ENCODE measurements around the gene G6PD. TPM values are rescaled to one million over a fixed set of nuclear protein-coding genes. Genes with fewer than 3 reads are reported as not detected.
"Not testable (repeated sequence)": the region's sequence is repeated elsewhere in the genome, so short reads cannot be mapped to it uniquely, and the experiment has no call there.

G6PD gene
- total RNA-seq, result 15.0 TPM

DNA sequence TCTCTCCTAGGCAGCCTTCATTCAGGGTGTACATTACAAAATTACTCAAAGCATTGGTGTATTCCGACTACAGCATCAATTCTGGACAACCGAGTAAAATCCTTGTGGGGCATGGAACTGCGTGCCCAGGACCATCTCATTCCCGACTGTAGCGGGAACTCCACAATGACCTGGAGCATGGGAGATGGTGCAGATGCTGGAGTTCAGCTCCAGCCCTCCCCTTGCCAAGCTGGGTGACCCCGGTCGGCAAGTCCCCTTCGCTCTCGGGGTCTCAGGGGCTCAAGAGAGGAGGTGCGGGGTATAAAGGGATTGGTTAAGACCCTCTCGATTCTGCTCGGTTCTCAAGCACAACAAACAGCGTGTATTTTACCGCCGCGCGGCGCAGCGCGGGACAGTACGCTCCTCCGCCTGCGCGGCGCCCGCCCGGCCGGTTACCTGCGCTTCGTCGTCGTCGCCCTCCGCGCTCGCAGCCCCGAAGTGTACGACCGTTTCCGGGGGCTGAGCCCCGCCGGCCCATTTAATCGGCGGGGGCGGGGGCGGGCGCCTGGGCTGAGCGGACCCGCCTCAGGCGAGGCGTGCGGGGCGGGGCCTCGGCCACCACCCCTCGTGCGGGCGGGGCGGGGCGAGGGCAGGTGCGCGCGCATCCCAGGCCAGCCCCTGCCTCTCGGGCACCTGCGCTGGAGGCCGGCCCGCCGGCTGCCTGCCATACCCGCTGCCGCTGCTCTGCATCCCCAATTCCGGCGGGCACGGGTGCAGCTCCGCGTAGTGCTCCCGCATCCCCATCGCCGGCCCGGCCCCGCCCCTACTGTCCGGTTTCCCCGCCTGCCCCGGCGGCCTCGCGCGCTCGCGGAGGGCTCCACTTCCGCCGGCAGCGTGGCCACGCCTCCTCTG lies at the start of gene G6PD:
Gene G6PD, minus strand, starts transcription at position 493 of the 891 bp plus-strand sequence. CDS start 691 bp downstream, outside the sequence.
- peak; percentile 84 for DNase-seq

DNA sequence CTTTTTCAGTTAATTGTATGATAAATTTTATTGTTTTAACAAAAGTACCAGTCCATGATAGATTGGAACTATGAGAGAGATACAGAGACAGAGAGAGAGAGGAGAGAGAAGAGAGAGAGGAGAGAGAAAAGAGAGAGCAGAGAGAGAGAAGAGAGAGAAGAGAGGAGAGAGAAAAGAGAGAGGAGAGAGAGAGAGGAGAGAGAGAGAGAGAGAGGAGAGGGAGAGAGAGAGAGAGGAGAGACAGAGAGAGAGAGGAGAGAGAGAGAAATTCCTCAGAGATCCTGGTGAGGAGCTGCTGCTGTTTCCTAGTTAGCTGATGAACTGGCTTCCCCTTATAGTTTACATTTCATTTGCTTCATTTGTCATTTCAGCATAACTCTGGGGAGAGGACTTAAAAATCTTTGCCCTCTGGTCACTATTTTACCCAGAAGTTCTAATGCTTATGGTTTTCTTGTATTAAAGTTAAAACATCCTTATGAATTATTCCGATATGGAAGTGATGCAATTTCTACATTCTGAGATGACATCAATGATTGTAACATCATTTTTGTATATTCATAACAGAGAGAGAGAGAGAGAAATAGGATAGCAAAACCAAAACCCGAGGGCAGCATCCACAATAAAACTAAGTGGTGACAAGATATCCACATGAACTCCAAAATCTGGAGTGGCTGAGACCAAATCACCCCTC lies 49.1 kb upstream of the G6PD start:
- DNase-seq, result no peak

DNA sequence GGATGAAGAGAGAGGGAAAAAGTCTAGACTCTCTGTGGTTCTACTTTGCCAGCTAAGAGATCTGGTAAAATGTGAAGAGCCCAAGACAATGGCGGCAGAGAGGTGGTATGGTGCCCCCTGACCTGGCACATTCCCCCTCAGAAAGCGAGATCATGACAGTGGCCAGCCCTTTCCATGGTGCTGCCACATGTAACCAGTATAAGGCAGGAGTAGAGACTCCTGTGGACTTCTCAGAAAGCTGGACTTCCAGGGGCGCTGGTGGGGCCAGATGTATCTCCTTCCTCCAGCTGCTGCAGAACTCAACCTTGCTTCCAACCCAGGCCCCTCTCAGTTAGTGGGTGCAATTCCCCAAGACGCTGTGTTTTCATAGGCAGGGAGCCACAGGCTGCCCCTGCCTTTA lies 47.8 kb upstream of the G6PD start:
- no peak for DNase-seq

DNA sequence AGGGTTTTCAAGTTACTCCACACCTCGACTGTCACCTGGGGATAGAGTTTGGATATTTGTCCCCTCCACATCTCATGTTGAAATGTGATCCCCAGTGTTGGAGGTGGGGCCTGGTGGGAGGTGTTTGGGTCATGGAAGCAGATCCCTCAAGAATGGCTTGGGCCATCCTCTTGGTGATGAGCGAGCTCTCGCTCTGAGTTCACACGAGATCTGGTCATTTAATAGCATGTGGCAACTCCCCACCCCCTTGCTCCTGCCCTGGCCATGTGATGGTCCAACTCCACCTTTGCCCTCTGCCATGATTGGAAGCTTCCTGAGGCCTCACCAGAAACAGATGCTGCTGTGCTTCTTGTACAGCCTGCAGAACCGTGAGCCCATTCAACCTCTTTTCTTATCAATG lies 46.6 kb upstream of the G6PD start:
- no peak for DNase-seq

DNA sequence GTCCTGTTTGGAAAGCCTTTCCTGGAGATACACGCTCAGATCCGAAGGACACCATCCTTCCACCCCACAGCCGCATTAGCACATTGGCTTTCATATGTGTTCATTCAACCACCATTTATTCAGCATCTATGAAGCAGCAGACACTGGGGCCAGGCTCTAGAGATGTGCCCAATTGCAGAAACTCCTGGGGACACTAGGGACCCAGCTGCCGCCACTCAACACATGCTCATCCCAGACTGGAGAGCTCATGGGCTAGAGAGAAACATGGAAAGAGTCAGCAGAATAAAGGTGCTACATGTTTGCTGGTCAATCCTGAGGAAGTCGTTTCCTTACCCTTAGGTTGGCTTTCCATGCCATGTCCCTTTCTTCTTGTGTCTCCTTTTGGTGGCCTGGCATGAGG lies 45.9 kb upstream of the G6PD start:
- no peak for DNase-seq

DNA sequence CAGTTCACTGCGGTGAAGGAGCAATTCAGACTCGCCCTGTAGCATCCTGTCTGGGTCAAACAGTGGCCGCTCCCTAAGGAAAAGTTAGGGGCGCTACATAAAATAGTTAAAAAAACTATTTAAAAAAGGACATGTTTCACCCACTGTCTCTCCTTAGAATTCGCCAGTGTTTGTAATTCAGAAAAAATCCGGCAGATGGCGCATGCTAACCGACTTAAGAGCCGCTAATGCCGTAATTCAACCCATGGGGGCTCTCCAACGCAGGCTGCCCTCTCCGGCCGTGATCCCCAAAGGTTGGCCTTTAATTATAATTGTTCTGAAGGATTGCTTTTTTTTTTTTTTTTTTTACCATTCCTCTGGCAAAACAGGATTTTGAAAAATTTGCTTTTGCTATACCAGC lies 43.8 kb upstream of the G6PD start:
- DNase-seq, result not testable (repeated sequence)

DNA sequence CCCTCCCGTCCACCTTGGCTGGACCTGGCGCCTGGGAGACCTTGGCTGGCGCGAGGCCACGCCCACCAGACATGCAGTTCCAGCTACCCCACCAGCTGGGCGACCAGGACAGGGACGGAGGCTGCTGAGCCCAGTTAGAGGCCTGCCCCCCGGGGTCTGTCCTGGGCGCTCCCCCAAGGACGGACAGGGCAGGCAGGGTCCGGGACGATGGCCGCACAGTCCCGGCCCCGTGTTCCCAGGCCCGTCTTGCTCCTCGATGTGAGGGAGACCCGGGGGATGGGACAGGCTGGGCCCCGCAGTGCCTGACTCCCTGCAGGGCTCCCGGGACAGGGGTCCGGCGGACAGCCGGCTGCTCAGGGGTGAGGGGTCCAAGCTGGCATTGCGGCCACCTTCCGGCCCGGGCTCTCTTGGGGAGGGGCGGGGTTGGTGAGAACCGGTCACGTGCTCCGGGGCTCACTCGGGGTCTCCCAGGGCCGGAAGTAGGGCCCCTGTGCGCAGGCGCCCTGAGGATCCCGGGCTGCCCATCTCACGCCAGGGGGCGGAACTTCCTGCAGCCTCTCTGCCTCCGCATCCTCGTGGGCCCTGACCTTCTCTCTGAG lies 38.0 kb upstream of the G6PD start, which contains the start of gene CTAG1A:
Gene CTAG1A, plus strand, starts transcription at position 549 of the 599 bp plus-strand sequence. CDS start 74 bp downstream, outside the sequence.
- DNase-seq, result not testable (repeated sequence)

DNA sequence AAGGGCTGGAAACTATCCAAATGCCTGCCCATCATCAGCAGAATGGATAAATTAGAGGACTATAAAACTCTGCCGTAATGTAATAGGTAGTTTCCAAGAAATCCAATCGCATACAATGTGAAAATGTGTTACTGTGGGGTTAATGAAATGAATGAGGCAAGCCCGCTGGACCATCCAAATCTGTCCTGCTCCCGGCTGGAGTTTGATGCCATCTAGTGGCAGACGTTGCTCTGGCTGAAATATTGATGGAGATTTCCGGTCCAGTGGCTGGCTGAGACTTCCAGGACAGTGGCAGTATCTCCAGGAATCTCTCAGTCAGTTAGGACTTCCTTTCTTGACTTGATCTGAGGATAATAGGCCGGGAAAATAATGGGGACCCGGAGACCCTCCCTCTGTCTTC lies 36.3 kb upstream of the G6PD start:
- DNase-seq, result not testable (repeated sequence)

DNA sequence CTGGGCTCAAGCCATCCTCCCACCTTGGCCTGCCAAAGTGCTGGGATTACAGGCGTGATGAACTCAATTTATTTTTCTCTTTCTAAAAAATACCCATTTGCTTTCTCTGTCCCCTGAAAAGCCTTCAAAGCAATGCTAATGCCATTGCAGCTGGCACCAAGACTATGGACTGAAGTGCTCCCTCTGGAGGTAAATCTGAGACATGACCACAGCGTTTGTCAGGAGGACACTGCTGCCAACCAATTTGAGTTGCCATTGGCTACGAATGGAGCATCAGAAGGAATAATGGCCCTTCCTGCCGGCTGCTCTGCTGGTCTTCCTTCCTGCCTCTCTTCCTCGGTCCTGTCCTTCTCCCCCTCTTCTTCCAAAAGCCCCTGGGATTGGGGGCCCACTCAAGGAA lies 28.4 kb upstream of the G6PD start:
- DNase-seq, result not testable (repeated sequence)

DNA sequence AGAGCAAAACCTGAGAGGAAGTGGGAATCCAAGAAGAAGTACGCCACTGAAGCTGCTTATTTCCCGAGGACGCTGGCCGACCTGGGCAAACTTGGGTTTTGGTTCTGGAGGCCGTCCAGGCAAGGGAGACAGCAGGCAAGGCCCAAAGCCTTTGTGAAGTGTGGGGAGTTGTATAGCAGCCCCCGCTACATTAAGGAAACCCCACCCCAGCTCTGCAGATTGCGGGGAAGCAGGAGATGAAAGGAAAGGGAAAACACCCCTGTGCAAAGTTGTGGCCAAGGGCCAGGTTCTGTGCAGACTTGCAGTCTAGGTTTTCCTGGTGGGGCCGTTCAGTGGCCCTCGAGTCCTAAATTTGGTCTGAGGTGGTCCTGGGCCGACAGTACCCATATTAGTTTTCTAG lies 26.4 kb upstream of the G6PD start:
- not testable (repeated sequence) for DNase-seq

DNA sequence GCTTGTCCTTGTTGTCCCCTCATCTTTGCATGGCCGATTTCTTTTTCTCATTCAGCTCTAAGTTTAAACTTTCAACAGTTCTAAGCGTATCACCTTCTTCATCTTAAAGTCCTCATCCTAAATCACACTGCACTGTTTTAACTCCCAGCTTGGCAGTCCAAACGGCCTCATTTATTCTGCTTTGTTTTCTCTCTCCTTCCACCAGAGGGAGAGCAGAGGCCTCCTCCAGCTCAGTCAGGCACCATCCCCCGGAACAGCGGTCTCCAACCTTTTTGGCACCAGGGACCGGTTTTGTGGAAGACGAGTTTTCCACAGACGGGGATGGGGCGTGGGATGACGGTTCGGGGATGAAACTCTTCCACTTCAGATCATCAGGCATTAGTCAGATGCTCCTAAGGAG lies 23.7 kb upstream of the G6PD start:
- not testable (repeated sequence) for DNase-seq

DNA sequence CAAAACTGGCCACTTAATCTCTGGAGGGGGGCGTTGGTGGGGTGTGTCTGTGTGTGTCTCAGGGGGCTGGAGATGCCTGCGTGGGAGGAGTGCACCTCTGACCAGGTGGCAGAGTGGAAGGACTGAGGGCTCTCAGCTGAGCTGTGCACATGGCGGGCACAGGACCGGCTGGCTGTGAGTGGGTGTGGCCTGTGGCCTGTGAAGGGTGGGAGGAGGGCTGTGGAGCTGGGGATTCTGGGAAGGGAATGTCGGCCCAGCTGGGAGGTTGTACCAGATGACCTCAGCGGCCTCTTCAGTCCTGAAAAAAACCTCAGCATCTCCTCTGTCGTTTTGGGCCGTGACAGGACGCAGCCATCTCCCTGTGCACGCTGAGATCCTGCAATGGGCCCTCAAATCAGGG lies 15.6 kb upstream of the G6PD start:
- not testable (repeated sequence) for DNase-seq

DNA sequence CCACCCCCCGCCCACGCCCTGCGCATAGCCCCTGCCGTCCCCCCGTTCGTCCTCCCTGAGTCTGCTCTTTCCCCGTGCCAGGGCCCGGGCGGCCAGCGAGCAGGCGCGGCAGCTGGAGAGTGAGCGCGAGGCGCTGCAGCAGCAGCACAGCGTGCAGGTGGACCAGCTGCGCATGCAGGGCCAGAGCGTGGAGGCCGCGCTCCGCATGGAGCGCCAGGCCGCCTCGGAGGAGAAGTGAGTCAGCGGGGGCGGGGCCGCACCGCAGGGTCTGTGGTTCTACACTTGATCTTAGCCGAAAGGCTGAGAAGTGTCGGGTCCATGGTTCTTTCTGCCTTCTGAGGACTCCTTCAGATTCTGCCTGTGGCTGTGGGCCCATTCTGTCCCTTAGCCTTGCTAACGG lies 13.7 kb upstream of the G6PD start:
- DNase-seq, result not testable (repeated sequence)

DNA sequence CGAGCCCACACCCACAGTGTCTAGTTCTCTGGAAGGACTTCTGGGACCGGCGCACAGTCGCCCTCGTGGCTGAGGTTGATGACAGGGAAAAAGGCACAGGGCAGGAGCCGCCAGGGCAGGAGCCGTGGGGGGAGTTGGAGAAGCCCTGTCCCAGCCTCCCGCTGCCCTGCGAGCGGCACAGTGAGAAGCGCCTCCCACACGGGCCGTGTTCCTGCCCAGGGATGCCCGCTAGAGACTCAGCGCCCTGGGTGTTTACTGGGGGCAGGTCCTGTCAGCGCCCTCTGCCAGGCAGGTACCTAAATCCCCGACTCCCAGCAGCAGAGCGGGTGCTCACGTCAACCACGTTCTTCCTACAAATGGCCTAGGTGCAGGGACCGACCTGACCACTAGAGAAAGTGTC lies 12.2 kb upstream of the G6PD start:
- not testable (repeated sequence) for DNase-seq

DNA sequence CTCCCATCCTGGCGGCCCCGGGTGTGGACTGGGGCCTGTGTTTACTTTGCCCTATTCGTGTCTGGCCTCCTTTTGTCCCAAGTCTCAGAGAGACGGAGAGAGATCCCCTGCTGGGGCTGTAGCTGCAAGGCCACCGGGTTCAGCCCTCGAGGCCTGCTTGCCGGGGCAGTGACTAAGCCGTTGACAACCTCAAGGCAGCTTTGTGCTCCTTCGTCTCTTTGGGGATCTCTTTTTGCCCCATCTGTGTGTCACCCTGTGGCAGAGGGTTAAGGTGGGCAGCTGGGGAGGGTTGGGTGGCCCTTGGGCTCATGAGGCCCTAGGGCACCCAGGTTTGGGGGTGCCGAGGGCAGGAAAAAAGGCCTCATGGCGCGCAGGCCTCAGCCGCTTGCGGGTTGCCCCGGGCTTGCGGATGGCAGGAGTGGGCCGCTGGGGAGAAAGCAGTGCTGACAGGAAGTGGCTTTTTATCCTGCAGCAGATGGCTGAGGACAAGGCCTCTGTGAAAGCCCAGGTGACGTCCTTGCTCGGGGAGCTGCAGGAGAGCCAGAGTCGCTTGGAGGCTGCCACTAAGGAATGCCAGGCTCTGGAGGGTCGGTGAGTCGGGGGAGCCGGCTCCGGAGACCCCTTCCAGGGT lies 11.5 kb upstream of the G6PD start:
- DNase-seq, result not testable (repeated sequence)

DNA sequence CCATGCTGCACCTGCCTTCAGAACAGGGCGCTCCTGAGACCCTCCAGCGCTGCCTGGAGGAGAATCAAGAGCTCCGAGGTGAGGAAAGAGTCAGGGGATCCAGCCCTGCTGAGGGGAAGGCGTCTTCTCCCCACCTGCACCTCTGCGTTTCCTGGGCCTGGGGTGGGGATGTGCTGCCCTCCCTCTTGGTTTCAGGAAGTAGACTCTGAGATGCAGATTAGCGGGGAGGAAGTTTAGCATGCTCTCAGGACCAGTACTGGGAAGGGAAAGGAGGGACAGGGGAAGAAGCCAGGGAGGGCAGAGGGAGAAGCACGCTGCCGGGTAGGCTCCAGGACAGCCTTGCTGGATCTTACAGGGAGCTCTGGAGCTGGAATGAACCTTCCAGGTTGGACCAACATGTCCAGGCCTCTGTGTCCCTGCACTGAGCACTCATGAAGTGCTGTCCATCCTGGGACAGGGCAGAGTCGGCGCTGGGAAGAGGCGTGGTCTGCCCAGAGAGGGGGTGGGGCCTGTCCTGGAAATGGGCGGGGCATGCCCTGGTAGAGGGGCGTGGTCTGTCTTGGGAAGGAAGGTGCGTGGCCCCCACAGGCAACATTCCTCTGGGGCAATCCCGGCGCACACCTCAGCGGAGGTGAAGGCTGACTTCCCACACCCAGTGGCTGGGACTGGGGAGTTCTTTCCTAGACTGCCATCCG lies 5.6 kb upstream of the G6PD start:
- DNase-seq, result not testable (repeated sequence)

DNA sequence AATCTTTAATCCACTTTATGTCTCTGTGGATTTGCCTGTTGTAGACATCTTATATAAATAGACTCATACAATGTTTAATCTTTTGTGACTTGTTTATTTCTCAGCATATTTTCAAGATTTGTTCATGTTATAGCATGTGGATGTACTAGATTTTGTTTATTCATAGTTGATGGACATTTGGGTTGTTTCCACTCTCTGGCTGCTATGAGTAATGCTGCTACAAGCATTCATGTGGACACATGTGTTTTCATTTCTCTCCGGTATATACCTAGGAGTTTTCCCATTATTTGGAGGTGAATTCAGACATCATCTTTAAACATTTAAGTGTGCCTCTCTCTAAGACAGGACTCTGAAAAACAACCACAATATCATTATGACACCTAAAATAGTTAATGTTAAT lies 3.1 kb upstream of the G6PD start:
- peak; percentile 44 for DNase-seq

DNA sequence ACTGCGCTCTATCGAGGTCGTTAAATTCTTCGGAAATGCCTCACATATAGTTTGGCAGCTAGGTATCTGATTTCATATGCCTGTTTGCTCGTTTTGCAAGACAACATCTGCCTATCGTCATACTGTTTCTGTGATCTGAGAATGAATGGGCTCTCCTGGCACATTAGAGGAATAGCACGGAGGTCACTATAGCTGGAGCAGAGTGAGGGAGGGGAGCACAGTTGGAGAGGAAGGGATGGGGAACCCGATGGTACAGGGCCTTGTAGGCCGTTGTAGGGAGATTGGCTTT lies 1.3 kb upstream of the G6PD start:
- no peak for DNase-seq

DNA sequence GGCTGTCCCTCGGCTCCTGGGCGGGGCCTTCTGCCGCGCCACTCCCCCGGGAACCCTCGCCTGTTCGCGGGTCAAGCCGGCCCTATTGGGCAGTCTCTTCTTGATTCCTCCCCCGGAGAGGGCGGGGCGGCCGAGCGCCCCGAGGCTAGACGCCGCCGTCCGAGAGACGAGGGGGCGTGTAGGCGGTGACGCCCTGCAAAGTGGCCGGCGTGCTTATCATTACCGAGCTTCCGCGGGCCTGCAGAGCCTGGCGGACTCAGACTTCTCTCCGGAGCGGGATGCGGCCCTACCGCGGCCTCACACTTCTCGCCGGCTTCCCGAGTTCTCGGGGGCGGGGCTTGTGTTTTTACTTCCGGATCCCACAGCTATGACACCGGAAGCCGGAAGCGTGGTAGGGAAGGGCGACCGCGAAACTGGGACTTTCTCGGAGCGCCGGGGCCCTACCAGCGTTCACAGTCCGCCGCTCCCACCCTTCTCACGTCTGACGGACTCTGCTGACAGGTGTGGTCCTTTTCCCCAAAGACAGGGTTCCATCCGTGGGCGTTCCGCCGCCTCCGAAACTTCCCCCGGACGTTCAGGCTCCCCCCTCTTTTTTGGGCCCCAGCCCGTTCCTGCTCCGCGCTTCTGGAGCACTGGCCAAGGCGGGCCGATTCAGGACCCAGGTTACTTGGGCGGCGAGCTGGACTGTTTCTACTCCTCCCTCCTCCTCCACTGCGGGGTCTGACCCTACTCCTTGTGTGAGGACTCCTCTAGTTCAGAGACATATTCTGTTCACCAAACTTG lies 790 bp upstream of the G6PD start, which contains the start of gene IKBKG:
Gene IKBKG, plus strand, starts transcription at position 376 of the 783 bp plus-strand sequence. CDS start 4,383 bp downstream, outside the sequence.
- DNase-seq, result peak; percentile 95

DNA sequence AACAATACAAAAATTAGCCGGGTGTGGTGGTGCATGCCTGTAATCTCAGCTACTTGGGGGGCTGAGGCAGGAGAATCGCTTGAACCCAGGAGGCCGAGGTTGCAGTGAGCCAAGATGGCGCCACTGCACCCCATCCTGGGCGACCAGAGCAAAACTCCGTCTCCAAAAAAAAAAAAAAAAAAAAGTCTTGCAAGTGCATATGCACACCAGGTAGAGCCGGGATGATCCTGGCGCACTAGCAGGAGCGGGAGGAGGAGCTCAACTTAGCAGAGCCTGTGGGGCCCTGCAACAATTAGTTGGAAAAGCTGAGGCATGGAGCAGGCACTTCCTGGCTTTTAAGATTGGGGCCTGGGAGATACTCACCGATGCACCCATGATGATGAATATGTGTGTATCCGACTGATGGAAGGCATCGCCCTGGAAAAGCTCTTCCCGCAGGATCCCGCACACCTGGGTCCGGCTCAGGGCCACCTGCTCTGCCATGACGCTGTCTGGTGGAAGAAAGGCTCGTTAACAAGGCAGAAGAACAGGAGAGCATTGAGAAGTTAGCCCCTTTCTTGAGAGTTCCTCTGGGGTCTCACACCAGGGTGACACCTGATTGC lies 872 bp downstream of the G6PD start:
- no peak for DNase-seq
